B cell (primary cell): ENCODE data around the gene DRAP1. TPM values are rescaled to one million over a fixed set of nuclear protein-coding genes. Genes with fewer than 3 reads are reported as not detected.

Source experiments
- ATAC-seq: fragments of 200-7000 bp; cut with Tn5 transposase; one replicate; pipeline ENCODE4 v1.10.0; 2021; ENCODE audit warnings: low read depth, mild to moderate bottlenecking, moderate number of reproducible peaks, moderate library complexity
- CTCF ChIA-PET: fragments of 350-600 bp; sonication (Branson Sonifier 250); formaldehyde crosslinking; loops from one replicate; lab custom pipeline; 2021; ENCODE audit warnings: antibody characterized with exemption, inconsistent platforms; lab: Charles Lee
- POLR2A ChIA-PET: fragments of 350-600 bp; sonication (Branson Sonifier 250); formaldehyde crosslinking; loops from one replicate; lab custom pipeline; 2021; ENCODE audit warnings: antibody characterized with exemption; lab: Charles Lee
- DNase-seq: peaks from one replicate; pipeline ENCODE4 v3.0.0; 2013
- H2AFZ ChIP-seq: 2 replicates; pipeline ENCODE4 v1.6.1; 2012; ENCODE audit warnings: mild to moderate bottlenecking, low read depth, low read length; ENCODE audit not compliant: insufficient read depth, poor library complexity, severe bottlenecking
- H3K27ac ChIP-seq, 2 donors: 1 replicate in 1 of 2; 2 replicates in 1 of 2; pipeline ENCODE4 v1.5.1; 2012 to 2013; ENCODE audit warnings: low read length in 2 of 2, mild to moderate bottlenecking in 2 of 2, moderate library complexity in 1 of 2
- H3K27me3 ChIP-seq, 4 experiments: fragments of 200-600 bp in 1 of 4; sonication (generic) in 1 of 4; replicated peaks in 1 of 4; 1 replicate in 2 of 4; 2 replicates in 2 of 4; pipeline versions ENCODE4 v1.6.1 to v1.7.0; 2013 to 2016; ENCODE audit warnings: low read length in 3 of 4, mild to moderate bottlenecking in 2 of 4, mixed read lengths in 1 of 4, moderate library complexity in 1 of 4; ENCODE audit not compliant: insufficient read depth in 4 of 4, control insufficient read depth in 3 of 4; ENCODE audit errors: control extremely low read depth in 1 of 4
- H3K36me3 ChIP-seq, 2 experiments: replicated peaks in 1 of 2; 1 replicate in 1 of 2; 2 replicates in 1 of 2; pipeline versions ENCODE4 v1.6.1 to v1.7.1; 2013; ENCODE audit warnings: low read length in 1 of 2; ENCODE audit not compliant: insufficient read depth in 2 of 2, control insufficient read depth in 1 of 2; ENCODE audit errors: control extremely low read depth in 1 of 2, extremely low read depth in 1 of 2
- H3K4me1 ChIP-seq, 2 donors: fragments of 200-600 bp in 1 of 2; sonication (generic) in 1 of 2; 1 replicate in 1 of 2; 2 replicates in 1 of 2; pipeline versions ENCODE4 v1.5.1 to v1.6.1; 2013 to 2017; ENCODE audit warnings: low read length in 2 of 2; ENCODE audit not compliant: control insufficient read depth in 2 of 2, insufficient read depth in 2 of 2
- H3K4me2 ChIP-seq: replicated peaks from 2 replicates; pipeline ENCODE3; 2012; ENCODE audit warnings: mild to moderate bottlenecking, low read depth, low read length; ENCODE audit not compliant: poor library complexity, severe bottlenecking
- H3K4me3 ChIP-seq, 5 experiments: fragments of 200-600 bp in 1 of 5; sonication (generic) in 1 of 5; 1 replicate in 3 of 5; 2 replicates in 2 of 5; pipeline versions ENCODE4 v1.5.1 to v1.7.0; 2011 to 2016; ENCODE audit warnings: low read length in 4 of 5, mild to moderate bottlenecking in 4 of 5, low read depth in 2 of 5, control low read depth in 1 of 5, moderate library complexity in 1 of 5; ENCODE audit not compliant: insufficient read depth in 1 of 5; ENCODE audit errors: control extremely low read depth in 1 of 5, extremely low read depth in 1 of 5
- H3K79me2 ChIP-seq: fragments of 200-600 bp; sonication (generic); one replicate; pipeline ENCODE4 v1.6.0; 2016; ENCODE audit warnings: low read length; ENCODE audit not compliant: control insufficient read depth, insufficient read depth
- H3K9ac ChIP-seq: fragments of 200-600 bp; sonication (generic); 2 replicates; pipeline ENCODE4 v1.6.1; 2017; ENCODE audit warnings: mild to moderate bottlenecking, low read length, moderate library complexity
- H3K9me3 ChIP-seq, 3 donors: one replicate each; pipeline versions ENCODE4 v1.6.1 to v1.7.1; 2013; ENCODE audit warnings: low read length in 2 of 3; ENCODE audit not compliant: control insufficient read depth in 2 of 3, insufficient read depth in 1 of 3; ENCODE audit errors: control extremely low read depth in 1 of 3
- H4K20me1 ChIP-seq: 2 replicates; pipeline ENCODE4 v1.6.0; 2012; ENCODE audit warnings: mild to moderate bottlenecking, low read length; ENCODE audit not compliant: insufficient read depth, control insufficient read depth, poor library complexity, severe bottlenecking
- H3K27ac Mint-ChIP-seq: one replicate; pipeline ENCODE4 v1.8.0; 2021; ENCODE audit warnings: mixed read lengths
- H3K27me3 Mint-ChIP-seq: one replicate; pipeline ENCODE4 v1.8.0; 2021; ENCODE audit warnings: mixed read lengths
- H3K4me1 Mint-ChIP-seq: one replicate; pipeline ENCODE4 v1.8.0; 2021; ENCODE audit warnings: mixed read lengths
- H3K4me3 Mint-ChIP-seq: one replicate; pipeline ENCODE4 v1.8.0; 2021; ENCODE audit warnings: mixed read lengths
- H3K9me3 Mint-ChIP-seq: one replicate; pipeline ENCODE4 v1.8.0; 2022; ENCODE audit warnings: mixed read lengths; ENCODE audit not compliant: insufficient read depth
- CTCF ChIP-seq: fragments of 200-600 bp; IDR thresholded peaks from one replicate; pipeline ENCODE4 v1.8.0; 2022; ENCODE audit warnings: antibody characterized with exemption, mild to moderate bottlenecking
- EZH2 ChIP-seq: IDR thresholded peaks from 2 replicates; pipeline ENCODE4 v1.6.1; 2012; ENCODE audit warnings: borderline replicate concordance, low read depth, mild to moderate bottlenecking, moderate library complexity, low read length; ENCODE audit not compliant: insufficient read depth, poor library complexity, severe bottlenecking
- WGBS: methylation state at CpG from one replicate; pipeline ENCODE4 v1.1.5; 2013; ENCODE audit warnings: missing lambda C conversion rate; ENCODE audit not compliant: insufficient coverage; 5-methylcytosine and 5-hydroxymethylcytosine counted together
- intact Hi-C: fragments of 100-400 bp; cut with micrococcal nuclease; formaldehyde crosslinking; loops from one replicate; pipeline ENCODE4 v1.10.0; 2022
- polyA minus RNA-seq: library from RNA; depleted of rRNA, polyadenylated mRNA; stranded (reverse); fragments of >200 nt; gene quantifications from 2 replicates; pipeline ENCODE4 v1.2.3, GENCODE V29; 2012
- polyA plus RNA-seq: library from polyadenylated mRNA; depleted of rRNA; stranded (reverse); fragments of >200 nt; gene quantifications from 2 replicates; pipeline ENCODE4 v1.2.3, GENCODE V29; 2012
- total RNA-seq, 2 donors: library from RNA; stranded (reverse); fragments of 120-200 nt in 1 of 2; gene quantifications; 1 replicate in 1 of 2; 2 replicates in 1 of 2; pipeline versions ENCODE4 v1.2.3 to v1.2.4, GENCODE V29; 2013 to 2022

The DRAP1 gene
- 62.9 and 71.7 TPM in 2 replicates for total RNA-seq
- 101 TPM for total RNA-seq (2013)
- polyA plus RNA-seq: 83.9 and 90.2 TPM in 2 replicates
- 49.8 and 59.3 TPM in 2 replicates for polyA minus RNA-seq

GRCh38 chr11:65919141-65919572 lies at the start of gene DRAP1:
Gene DRAP1, plus strand, starts transcription at chr11:65919426. Its CDS starts 76 bp downstream, at chr11:65919502.
- Histone ChIP-seq H4K20me1 (peaks cover 4% of the 10 kb centered on the region), H3K27me3 (no peaks in the 10 kb centered on the region), H2AFZ (peak within 1 kb of the TSS; percentile 81), H3K27ac (peak within 1 kb of the TSS; percentile 66 to 85), H3K9ac (peak within 1 kb of the TSS; percentile 96), H3K4me3 (peak within 1 kb of the TSS; percentile 83 to 99 (median 93)), H3K79me2 (peaks cover 38% of the 10 kb centered on the region), H3K4me1 (peaks cover 19 to 50% of the 10 kb centered on the region in 2 donors), H3K4me2 (peak within 1 kb of the TSS; percentile 97), H3K9me3 (no peaks in the 10 kb centered on the region), H3K36me3 (peaks cover 6 to 20% of the 10 kb centered on the region in 2 experiments)
- WGBS: under 1% methylated on average over 59 of the region's 59 CpGs
- H3K4me1 Mint-ChIP-seq: peaks cover 44% of the 10 kb centered on the region
- POLR2A ChIA-PET: interaction anchor here (0.5 to 2.5 kb wide), 6 partner anchors 22 to 60 kb away, joined by 3 to 13 read pairs (median 5); partner anchors contain the start of genes CCDC85B and FIBP
- H3K27me3 Mint-ChIP-seq: no peaks in the 10 kb centered on the region
- no peaks in the 10 kb centered on the region for H3K9me3 Mint-ChIP-seq
- H3K27ac Mint-ChIP-seq: peak within 1 kb of the TSS; percentile 89
- H3K4me3 Mint-ChIP-seq: peak within 1 kb of the TSS; percentile 95
- intact Hi-C loops: loop anchor here (1.0 to 2.0 kb wide), 7 partner anchors 9 to 257 kb away; partner anchors contain the start of genes BANF1, CFL1, EIF1AD and FIBP
- CTCF ChIA-PET: interaction anchor here (1.3 to 2.1 kb wide), 5 partner anchors 29 to 73 kb away, joined by 4 to 15 read pairs (median 4); partner anchors contain the start of genes CCDC85B and FIBP
- DNase-seq (peak; percentile 98), ATAC-seq (peak; percentile 87)
- no peak for TF ChIP-seq EZH2
- TF ChIP-seq CTCF: no peak
